K562 (cell line): ENCODE results near the gene GFM1. TPM values are rescaled to one million over a fixed set of nuclear protein-coding genes. Genes with fewer than 3 reads are reported as not detected.

ENCODE experiments used
- ATAC-seq: fragments of 200-7000 bp; cut with Tn5 transposase; 3 replicates; pipeline ENCODE4 v1.9.1; 2020; ENCODE audit warnings: moderate library complexity
- BruUV-seq: library from RNA; stranded (reverse); fragments of 400-500 nt; replicated peaks from 2 replicates; lab custom pipeline; 2021; lab: Mats Ljungman, UMichigan
- CTCF ChIA-PET: fragments of 300-600 bp; formaldehyde crosslinking; extraction: SDS; loops from one replicate; lab custom pipeline; 2021; ENCODE audit warnings: low intra/inter-chr PET ratio; lab: Yijun Ruan, JAX
- POLR2A ChIA-PET: fragments of 300-600, 350-650 bp; sonication (Branson Sonifier 250); formaldehyde crosslinking; extraction: SDS; loops from one replicate; lab custom pipeline; 2021; ENCODE audit warnings: antibody characterized with exemption, inconsistent platforms; lab: Yijun Ruan, JAX
- DNase-seq, 4 experiments: peaks; one replicate each; pipeline versions ENCODE4 v3.0.0 to v3.0.0-alpha.2; 2011 to 2018; ENCODE audit warnings: low spot score in 3 of 4, mixed read lengths in 3 of 4; ENCODE audit errors: extremely low read depth in 1 of 4
- FAIRE-seq: peaks from 2 replicates; lab custom pipeline; 2011; peaks lifted over from hg19 to GRCh38; lab: Jason Lieb, UNC
- H2AFZ ChIP-seq: 2 replicates; pipeline ENCODE4 v1.6.0; 2011; ENCODE audit warnings: low read depth, low read length, control low read depth, inconsistent platforms
- H3K27ac ChIP-seq: fragments of 200-600 bp; 3 replicates; pipeline ENCODE4 v1.8.0; 2011; ENCODE audit warnings: low read depth, mild to moderate bottlenecking, control low read depth, inconsistent platforms, low read length, moderate library complexity, mixed read lengths; ENCODE audit errors: extremely low read depth
- H3K27me3 ChIP-seq, 2 experiments: fragments of 300-600 bp in 1 of 2; 2 replicates in 1 of 2; 3 replicates in 1 of 2; pipeline versions ENCODE4 v1.6.0 to v1.8.0; 2011; ENCODE audit warnings: inconsistent platforms in 2 of 2, low read length in 2 of 2, mild to moderate bottlenecking in 1 of 2, mixed read lengths in 1 of 2, moderate library complexity in 1 of 2; ENCODE audit not compliant: control insufficient read depth in 2 of 2, insufficient read depth in 2 of 2
- H3K36me3 ChIP-seq: fragments of 300-600 bp; 3 replicates; pipeline ENCODE4 v1.8.0; 2011; ENCODE audit warnings: mild to moderate bottlenecking, low read length, inconsistent platforms; ENCODE audit not compliant: control insufficient read depth, insufficient read depth
- H3K4me1 ChIP-seq, 2 experiments: fragments of 200-600 bp in 1 of 2; replicated peaks in 1 of 2; 2 replicates in 1 of 2; 3 replicates in 1 of 2; pipeline versions ENCODE4 v1.5.1 to v1.8.0; 2011; ENCODE audit warnings: inconsistent platforms in 2 of 2, low read length in 2 of 2, mild to moderate bottlenecking in 1 of 2, mixed read lengths in 1 of 2, moderate library complexity in 1 of 2; ENCODE audit not compliant: control insufficient read depth in 2 of 2, insufficient read depth in 2 of 2
- H3K4me2 ChIP-seq: 2 replicates; pipeline ENCODE4 v1.6.1; 2011; ENCODE audit warnings: low read length, control low read depth, inconsistent platforms, mixed read lengths; ENCODE audit not compliant: insufficient read depth
- H3K4me3 ChIP-seq: fragments of 200-600 bp; sonication (generic), shearing (Covaris generic); 2 replicates; pipeline ENCODE4 v1.5.1; 2016; ENCODE audit warnings: control low read depth, inconsistent platforms
- H3K79me2 ChIP-seq: fragments of 200-600 bp; 3 replicates; pipeline ENCODE4 v1.8.0; 2011; ENCODE audit warnings: low read length, inconsistent platforms; ENCODE audit not compliant: control insufficient read depth, insufficient read depth
- H3K9ac ChIP-seq, 2 experiments: 2 replicates each; pipeline versions ENCODE4 v1.6.0 to v1.6.1; 2011; ENCODE audit warnings: low read depth in 2 of 2, low read length in 2 of 2, control low read depth in 1 of 2, inconsistent platforms in 1 of 2, mild to moderate bottlenecking in 1 of 2, mixed read lengths in 1 of 2; ENCODE audit not compliant: insufficient read depth in 1 of 2
- H3K9me1 ChIP-seq: one replicate; pipeline ENCODE4 v1.6.0; 2011; ENCODE audit warnings: inconsistent platforms, mild to moderate bottlenecking, low read length, moderate library complexity; ENCODE audit not compliant: control insufficient read depth, insufficient read depth
- H3K9me3 ChIP-seq: replicated peaks from 2 replicates; pipeline ENCODE4 v1.5.1; 2011; ENCODE audit warnings: low read depth, low read length, inconsistent platforms; ENCODE audit not compliant: control insufficient read depth, insufficient read depth
- H4K20me1 ChIP-seq: replicated peaks from 2 replicates; pipeline ENCODE4 v1.6.1; 2011; ENCODE audit warnings: low read length, inconsistent platforms, mixed read lengths; ENCODE audit not compliant: control insufficient read depth, insufficient read depth
- GTF2F1 ChIP-seq: IDR thresholded peaks from 2 replicates; pipeline ENCODE4 v1.6.1; 2011; ENCODE audit warnings: low read depth, low read length, improper control_type of control experiment
- HINFP ChIP-seq: fragments of 450-650 bp; conservative IDR thresholded peaks from 2 replicates; pipeline ENCODE4 v1.6.1; 2016; ENCODE audit warnings: missing genetic modification characterization, low read depth, mild to moderate bottlenecking, control low read depth, missing compliant biosample characterization
- MBD2 ChIP-seq: sonication (generic); IDR thresholded peaks from 2 replicates; pipeline ENCODE4 v1.6.1; 2016; ENCODE audit warnings: low read depth, borderline replicate concordance
- NCOA4 ChIP-seq: fragments of 450-650 bp; IDR thresholded peaks from 2 replicates; pipeline ENCODE4 v1.6.1; 2018; ENCODE audit warnings: mild to moderate bottlenecking; ENCODE audit not compliant: partially characterized antibody
- SETDB1 ChIP-seq: IDR thresholded peaks from one replicate; pipeline ENCODE4 v1.6.1; 2012; ENCODE audit warnings: low read length, control low read depth, inconsistent platforms
- SRSF3 ChIP-seq: fragments of 200-400 bp; formaldehyde crosslinking; IDR thresholded peaks from 2 replicates; pipeline ENCODE4 v1.6.1; 2016; ENCODE audit warnings: mild to moderate bottlenecking, low read length, moderate library complexity; ENCODE audit not compliant: insufficient read depth
- ZBTB9 ChIP-seq: fragments of 450-650 bp; formaldehyde crosslinking; IDR thresholded peaks from 2 replicates; pipeline ENCODE4 v1.4.0; 2020; ENCODE audit warnings: mild to moderate bottlenecking, moderate library complexity
- ZNF512 ChIP-seq: IDR thresholded peaks from 2 replicates; pipeline ENCODE4 v1.6.1; 2016; ENCODE audit warnings: missing genetic modification characterization, missing compliant biosample characterization
- WGBS: fragments of 100-300 bp; shearing (Covaris generic); methylation state at CpG from one replicate; pipeline ENCODE4 v1.1.6; 2016; ENCODE audit warnings: low coverage, mixed read lengths; ENCODE audit not compliant: insufficient coverage; ENCODE audit errors: missing lambda C conversion rate; 5-methylcytosine and 5-hydroxymethylcytosine counted together
- in situ Hi-C: fragments of 300-500 bp; cut with MboI; formaldehyde crosslinking; loops from 4 replicates; pipeline ENCODE4 v1.15.0; 2018; ENCODE audit warnings: inconsistent platforms, mixed read lengths
- intact Hi-C: fragments of 100-400 bp; cut with micrococcal nuclease; formaldehyde crosslinking; loops from 2 replicates; pipeline ENCODE4 v1.14.2; 2022
- polyA plus RNA-seq, 8 experiments: library from polyadenylated mRNA; depleted of rRNA in 4 of 8; stranded (reverse) in 5 of 8; unstranded in 3 of 8; fragments of >200 nt; fragmentation: Nextera tagmentation in 2 of 8; fragmentation: Illumina TruSeq in 1 of 8; extraction: Ambion mirVana in 2 of 8; extraction: Trizol in 1 of 8; gene quantifications; 2 replicates each; pipeline versions ENCODE4 v1.2.1 to v1.2.3, GENCODE V29; 2011 to 2014; ENCODE audit warnings: inconsistent platforms in 1 of 8, missing spikeins in 1 of 8
- total RNA-seq, 7 experiments: library from RNA; depleted of rRNA in 6 of 7; stranded (reverse); fragments of >200 nt in 6 of 7; fragmentation: Illumina TruSeq in 2 of 7; extraction: Trizol in 2 of 7; gene quantifications; 2 replicates each; pipeline versions ENCODE4 v1.2.1 to v1.2.3, GENCODE V29; 2011 to 2021; ENCODE audit warnings: low replicate concordance in 1 of 7
- TF ChIP-seq, protein P1 (sequence below): fragments of 450-650 bp; formaldehyde crosslinking; IDR thresholded peaks from 2 replicates; pipeline ENCODE4 v1.4.0; 2020; ENCODE audit warnings: mild to moderate bottlenecking, mixed read lengths

The GFM1 gene
- total and polyA plus RNA-seq, 9 of the 15 experiments (the other 6 are each of a cell fraction or from before 2014, with no cell fraction given), result 38.9 to 86.7 (median 64.8) TPM

- no peaks in the 10 kb centered on the region; the same call in 2 of the 3 replicates for H3K79me2 ChIP-seq
- WGBS, result 85% methylated on average over 11 of the region's 15 CpGs
- peaks cover 0 to 3% of the 10 kb centered on the region in 2 experiments; a peak in 3 of 5 replicates for H3K4me1 ChIP-seq
- no peak for ATAC-seq
- no peak for TF ChIP-seq SRSF3
- TF ChIP-seq GTF2F1, result no peak
- TF ChIP-seq NCOA4, result no peak
- no peak for DNase-seq
- H3K36me3 ChIP-seq, result peaks cover 13% of the 10 kb centered on the region; the same call in 2 of the 3 replicates
- H3K4me2 ChIP-seq, result no peak overlapping the region
- intact Hi-C loops, result no loop called here
- ChIA-PET POLR2A (no interaction called here), CTCF (no interaction called here)
- no TSS peak for BruUV-seq
- H3K4me3 ChIP-seq, result no peak overlapping the region
- H3K9me3 ChIP-seq, result peaks cover 6% of the 10 kb centered on the region; the same call in 1 of the 2 replicates
- H3K9me1 ChIP-seq, result no peaks in the 10 kb centered on the region
- H3K9ac ChIP-seq, result no peak overlapping the region
- no peak for FAIRE-seq
- H3K27ac ChIP-seq, result no peak overlapping the region
- no peak overlapping the region for H2AFZ ChIP-seq
- in situ Hi-C loops, result no loop called here
- H3K27me3 ChIP-seq, result no peaks in the 10 kb centered on the region
- H4K20me1 ChIP-seq, result no peaks in the 10 kb centered on the region
These were observed 88.5 kb downstream of the GFM1 start for GRCh38 chr3:158732856-158733200.

DNA sequence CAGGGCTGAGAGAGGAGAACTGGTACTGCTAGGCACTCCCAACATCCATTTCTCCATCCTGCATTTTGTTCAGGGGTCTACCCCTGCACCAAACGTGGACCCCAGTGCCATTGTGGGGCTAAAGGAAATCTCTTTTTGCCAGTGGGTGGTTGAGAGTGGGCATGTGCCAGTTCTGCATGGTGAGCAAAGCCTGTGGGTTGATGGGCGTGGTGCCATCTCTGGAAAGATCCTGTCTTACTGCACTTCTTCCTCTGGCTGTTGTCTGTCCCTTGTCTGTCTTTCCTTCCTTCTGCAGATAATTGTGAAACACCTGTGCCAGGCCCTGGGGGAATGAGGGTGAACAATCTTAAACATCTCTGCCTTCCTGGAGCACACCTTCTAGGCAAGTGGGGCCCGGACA is 89.3 kb downstream of the GFM1 start:
- intact Hi-C loops, result no loop called here
- no peak overlapping the region for H3K4me2 ChIP-seq
- H3K27ac ChIP-seq, result no peak overlapping the region
- no peak for FAIRE-seq
- H2AFZ ChIP-seq, result no peak overlapping the region
- ATAC-seq, result no peak
- H3K9me3 ChIP-seq, result peaks cover 6% of the 10 kb centered on the region; the same call in 1 of the 2 replicates
- CTCF ChIA-PET, result interaction anchor here (1.1 kb wide), 1 partner anchor 55 kb away, joined by 3 read pairs; no protein-coding TSS in a partner anchor
- H4K20me1 ChIP-seq, result no peaks in the 10 kb centered on the region
- no peak for DNase-seq
- no peaks in the 10 kb centered on the region for H3K27me3 ChIP-seq
- no peaks in the 10 kb centered on the region for H3K9me1 ChIP-seq
- in situ Hi-C loops, result no loop called here
- no peak overlapping the region for H3K9ac ChIP-seq
- H3K36me3 ChIP-seq, result peaks cover 16% of the 10 kb centered on the region; the same call in 2 of the 3 replicates
- no TSS peak for BruUV-seq
- no peak overlapping the region for H3K4me3 ChIP-seq
- POLR2A ChIA-PET, result interaction anchor here (1.0 kb wide), 1 partner anchor 9 kb away, joined by 3 read pairs; no protein-coding TSS in a partner anchor
- H3K79me2 ChIP-seq, result no peaks in the 10 kb centered on the region
- peaks cover 0 to 3% of the 10 kb centered on the region in 2 experiments; a peak in 2 of 5 replicates for H3K4me1 ChIP-seq
- WGBS, result 71% methylated on average over 3 of the region's 3 CpGs
- no peak for TF ChIP-seq HINFP (tag)
- no peak for TF ChIP-seq SETDB1
- no peak for TF ChIP-seq ZNF512
- TF ChIP-seq ZBTB9 (CRISPR knock-in tag), result no peak
- TF ChIP-seq, protein P1, sequence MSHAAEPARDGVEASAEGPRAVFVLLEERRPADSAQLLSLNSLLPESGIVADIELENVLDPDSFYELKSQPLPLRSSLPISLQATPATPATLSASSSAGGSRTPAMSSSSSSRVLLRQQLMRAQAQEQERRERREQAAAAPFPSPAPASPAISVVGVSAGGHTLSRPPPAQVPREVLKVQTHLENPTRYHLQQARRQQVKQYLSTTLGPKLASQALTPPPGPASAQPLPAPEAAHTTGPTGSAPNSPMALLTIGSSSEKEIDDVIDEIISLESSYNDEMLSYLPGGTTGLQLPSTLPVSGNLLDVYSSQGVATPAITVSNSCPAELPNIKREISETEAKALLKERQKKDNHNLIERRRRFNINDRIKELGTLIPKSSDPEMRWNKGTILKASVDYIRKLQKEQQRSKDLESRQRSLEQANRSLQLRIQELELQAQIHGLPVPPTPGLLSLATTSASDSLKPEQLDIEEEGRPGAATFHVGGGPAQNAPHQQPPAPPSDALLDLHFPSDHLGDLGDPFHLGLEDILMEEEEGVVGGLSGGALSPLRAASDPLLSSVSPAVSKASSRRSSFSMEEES (CRISPR knock-in tag), result no peak
- TF ChIP-seq MBD2, result no peak
